ENCODE measurements around the gene SLC19A1.

- TF ChIP-seq, protein P1, sequence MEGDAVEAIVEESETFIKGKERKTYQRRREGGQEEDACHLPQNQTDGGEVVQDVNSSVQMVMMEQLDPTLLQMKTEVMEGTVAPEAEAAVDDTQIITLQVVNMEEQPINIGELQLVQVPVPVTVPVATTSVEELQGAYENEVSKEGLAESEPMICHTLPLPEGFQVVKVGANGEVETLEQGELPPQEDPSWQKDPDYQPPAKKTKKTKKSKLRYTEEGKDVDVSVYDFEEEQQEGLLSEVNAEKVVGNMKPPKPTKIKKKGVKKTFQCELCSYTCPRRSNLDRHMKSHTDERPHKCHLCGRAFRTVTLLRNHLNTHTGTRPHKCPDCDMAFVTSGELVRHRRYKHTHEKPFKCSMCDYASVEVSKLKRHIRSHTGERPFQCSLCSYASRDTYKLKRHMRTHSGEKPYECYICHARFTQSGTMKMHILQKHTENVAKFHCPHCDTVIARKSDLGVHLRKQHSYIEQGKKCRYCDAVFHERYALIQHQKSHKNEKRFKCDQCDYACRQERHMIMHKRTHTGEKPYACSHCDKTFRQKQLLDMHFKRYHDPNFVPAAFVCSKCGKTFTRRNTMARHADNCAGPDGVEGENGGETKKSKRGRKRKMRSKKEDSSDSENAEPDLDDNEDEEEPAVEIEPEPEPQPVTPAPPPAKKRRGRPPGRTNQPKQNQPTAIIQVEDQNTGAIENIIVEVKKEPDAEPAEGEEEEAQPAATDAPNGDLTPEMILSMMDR (IDR thresholded peaks at IDR 0.05; ENCODE audit: low read depth, low read length, missing input control), result no peak
- TF ChIP-seq RAD21 (IDR thresholded peaks at IDR 0.05), result no peak
- TF ChIP-seq SP1 (IDR thresholded peaks at IDR 0.05), result no peak
- TF ChIP-seq, protein P2, sequence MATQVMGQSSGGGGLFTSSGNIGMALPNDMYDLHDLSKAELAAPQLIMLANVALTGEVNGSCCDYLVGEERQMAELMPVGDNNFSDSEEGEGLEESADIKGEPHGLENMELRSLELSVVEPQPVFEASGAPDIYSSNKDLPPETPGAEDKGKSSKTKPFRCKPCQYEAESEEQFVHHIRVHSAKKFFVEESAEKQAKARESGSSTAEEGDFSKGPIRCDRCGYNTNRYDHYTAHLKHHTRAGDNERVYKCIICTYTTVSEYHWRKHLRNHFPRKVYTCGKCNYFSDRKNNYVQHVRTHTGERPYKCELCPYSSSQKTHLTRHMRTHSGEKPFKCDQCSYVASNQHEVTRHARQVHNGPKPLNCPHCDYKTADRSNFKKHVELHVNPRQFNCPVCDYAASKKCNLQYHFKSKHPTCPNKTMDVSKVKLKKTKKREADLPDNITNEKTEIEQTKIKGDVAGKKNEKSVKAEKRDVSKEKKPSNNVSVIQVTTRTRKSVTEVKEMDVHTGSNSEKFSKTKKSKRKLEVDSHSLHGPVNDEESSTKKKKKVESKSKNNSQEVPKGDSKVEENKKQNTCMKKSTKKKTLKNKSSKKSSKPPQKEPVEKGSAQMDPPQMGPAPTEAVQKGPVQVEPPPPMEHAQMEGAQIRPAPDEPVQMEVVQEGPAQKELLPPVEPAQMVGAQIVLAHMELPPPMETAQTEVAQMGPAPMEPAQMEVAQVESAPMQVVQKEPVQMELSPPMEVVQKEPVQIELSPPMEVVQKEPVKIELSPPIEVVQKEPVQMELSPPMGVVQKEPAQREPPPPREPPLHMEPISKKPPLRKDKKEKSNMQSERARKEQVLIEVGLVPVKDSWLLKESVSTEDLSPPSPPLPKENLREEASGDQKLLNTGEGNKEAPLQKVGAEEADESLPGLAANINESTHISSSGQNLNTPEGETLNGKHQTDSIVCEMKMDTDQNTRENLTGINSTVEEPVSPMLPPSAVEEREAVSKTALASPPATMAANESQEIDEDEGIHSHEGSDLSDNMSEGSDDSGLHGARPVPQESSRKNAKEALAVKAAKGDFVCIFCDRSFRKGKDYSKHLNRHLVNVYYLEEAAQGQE (IDR thresholded peaks at IDR 0.05), result no peak
- TF ChIP-seq GABPA (IDR thresholded peaks at IDR 0.05 in 1 of 2, conservative IDR thresholded peaks at IDR 0.05 in 1 of 2), result no peak
- no peak for TF ChIP-seq JUND (IDR thresholded peaks at IDR 0.05)
- no peak for TF ChIP-seq EGR1 (IDR thresholded peaks at IDR 0.05; ENCODE audit: low read depth in 2 of 2)
- TF ChIP-seq YY1 (IDR thresholded peaks at IDR 0.05), result no peak
- TF ChIP-seq ZBTB33 (IDR thresholded peaks at IDR 0.05), result no peak
- TF ChIP-seq, protein P3, sequence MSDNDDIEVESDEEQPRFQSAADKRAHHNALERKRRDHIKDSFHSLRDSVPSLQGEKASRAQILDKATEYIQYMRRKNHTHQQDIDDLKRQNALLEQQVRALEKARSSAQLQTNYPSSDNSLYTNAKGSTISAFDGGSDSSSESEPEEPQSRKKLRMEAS (IDR thresholded peaks at IDR 0.05), result no peak
- TF ChIP-seq HNF4G (IDR thresholded peaks at IDR 0.05), result no peak
These were observed 41.7 kb upstream of the SLC19A1 start for GRCh38 chr21:45583831-45584509.
